IPS DF 4.7 (cell line): ENCODE measurements around the gene EFCAB8.

ENCODE experiments used
- DNase-seq: peaks from one replicate; pipeline ENCODE4 v3.0.0-alpha.2; 2013; ENCODE audit warnings: low spot score; ENCODE audit errors: extremely low read depth

The EFCAB8 gene

GRCh38 chr20:32984196-32984595 lies 125.5 kb downstream of the EFCAB8 start:
- no peak for DNase-seq

DNA sequence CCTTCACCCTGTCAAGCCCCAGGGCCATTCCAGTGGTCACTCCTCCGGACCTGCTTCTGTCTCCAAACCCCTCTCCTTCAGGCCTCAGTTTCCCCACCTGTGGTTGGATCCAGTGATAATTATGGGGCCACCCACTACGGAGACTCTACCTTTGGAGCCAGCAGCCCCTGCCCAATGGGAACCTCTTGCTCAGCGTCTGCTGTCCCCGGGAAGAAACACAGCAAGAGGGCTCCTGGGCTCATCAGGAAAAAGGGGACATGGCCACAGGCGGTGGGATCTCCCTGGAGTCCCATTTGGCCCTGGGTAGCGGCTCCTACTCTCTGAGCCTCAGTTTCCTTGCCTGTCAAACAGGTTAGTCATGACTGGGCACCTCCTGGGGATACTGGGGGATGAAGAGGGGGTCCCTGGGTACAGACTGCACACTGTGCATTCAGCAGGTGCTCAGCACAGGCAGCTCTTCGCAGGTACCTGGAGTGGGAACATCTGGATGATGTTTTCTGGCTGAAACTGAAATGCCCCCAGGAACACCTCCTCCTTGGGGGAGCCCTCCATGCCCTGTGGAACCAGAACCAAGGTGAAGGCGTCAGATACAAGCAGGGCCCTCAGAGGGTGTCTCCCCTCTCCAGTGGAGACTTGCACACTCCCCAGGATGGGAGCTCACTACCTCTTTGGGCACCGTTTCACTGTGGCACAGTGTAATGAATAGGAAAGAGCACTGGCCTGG lies 126.1 kb downstream of the EFCAB8 start:
- DNase-seq: no peak

DNA sequence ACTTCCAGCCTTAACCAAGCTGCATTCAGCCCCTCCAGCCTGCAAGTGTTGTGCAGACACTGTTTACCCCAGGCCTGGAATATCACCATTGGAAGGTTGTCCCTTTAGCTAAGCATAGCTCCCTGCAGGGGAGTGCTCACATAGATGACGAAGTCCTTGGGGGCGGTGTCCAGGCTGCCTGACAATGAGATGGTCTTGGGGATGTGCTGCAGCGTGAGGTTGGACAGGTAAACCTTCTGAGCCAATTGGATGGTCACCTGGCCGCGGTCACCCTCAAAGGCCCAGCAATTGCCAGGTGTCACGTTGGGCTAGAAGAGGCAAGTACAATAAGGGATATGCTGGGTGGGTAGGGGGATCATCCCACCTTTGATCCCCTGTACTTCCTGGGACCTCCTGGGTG lies 126.9 kb downstream of the EFCAB8 start:
- DNase-seq: no peak

DNA sequence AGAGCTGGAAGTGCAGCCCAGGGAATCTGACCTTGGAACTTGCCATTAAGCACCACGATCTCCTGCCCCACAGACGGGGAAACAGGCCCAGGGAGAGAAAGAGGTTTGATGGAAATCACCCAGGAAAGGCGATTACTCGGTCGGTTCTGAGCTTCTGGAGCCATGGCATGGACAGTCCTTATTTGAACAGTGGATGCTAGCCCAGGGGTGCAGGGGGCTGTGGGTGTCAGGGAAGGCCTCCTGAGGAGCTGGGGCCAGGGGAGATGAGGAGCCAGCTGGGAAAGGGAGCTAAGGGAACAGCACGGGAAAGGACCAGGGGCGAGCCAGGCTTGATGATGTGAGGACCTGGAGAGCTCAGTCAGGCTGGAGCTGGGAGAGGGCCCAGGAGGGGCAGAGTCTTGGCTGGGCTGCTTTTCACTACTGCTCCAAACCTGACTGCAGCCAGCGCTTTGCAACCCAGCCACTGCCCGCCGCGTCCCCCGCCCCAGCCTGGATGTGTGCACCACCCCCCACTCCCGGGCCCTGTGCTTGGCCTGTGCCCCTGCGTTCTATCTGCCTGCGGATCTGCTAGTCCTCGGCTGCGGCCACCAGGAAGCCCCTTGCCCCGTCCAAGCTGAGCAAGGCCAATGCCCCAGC lies 127.7 kb downstream of the EFCAB8 start:
- DNase-seq: no peak

- no peak for DNase-seq
These were observed 128.5 kb downstream of the EFCAB8 start for GRCh38 chr20:32987044-32987825.

DNA sequence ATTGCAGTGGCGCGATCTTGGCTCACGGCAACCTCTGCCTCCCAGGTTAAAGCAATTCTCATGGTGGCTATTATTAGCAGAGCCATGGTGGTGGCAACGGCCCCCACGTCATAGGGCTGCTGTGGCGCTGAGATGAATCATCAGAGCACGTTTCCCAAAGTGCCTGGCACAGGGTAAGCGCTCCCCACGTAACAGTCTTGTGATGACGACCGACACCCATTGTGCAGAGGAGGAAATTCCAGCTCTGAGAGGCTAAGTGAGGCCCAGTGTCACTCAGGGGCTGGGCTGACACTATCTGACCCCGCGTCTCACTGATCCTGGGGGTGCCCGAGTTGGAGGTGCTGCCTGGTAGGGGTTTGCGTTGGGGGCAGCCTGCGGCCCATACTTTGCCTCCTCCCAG lies 129.3 kb downstream of the EFCAB8 start:
- no peak for DNase-seq

- DNase-seq: no peak
These were observed 131.0 kb downstream of the EFCAB8 start for GRCh38 chr20:32989507-32990283.

GRCh38 chr20:32990426-32990825 lies 131.7 kb downstream of the EFCAB8 start:
- no peak for DNase-seq

DNA sequence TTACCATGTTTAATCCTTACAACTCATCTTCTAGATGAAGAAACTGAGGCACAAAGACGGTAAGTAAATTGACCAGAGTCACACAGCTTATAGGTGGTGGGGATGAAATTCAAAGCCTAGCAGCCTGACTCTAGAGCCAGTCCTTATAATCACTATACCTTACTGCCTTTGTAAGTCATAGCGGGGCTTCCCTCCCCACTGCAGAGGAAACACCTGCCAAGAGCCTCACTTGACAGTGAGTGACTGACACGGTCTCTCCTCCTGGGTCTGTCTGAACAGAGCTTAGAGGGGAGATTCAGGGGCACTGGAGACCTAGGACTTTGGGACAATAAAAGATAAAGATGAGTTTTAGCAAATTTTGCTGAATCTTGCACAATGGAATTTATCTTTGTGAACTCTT lies 132.7 kb downstream of the EFCAB8 start:
- no peak for DNase-seq

- DNase-seq: no peak
These were observed 133.3 kb downstream of the EFCAB8 start for GRCh38 chr20:32991792-32992641.

DNA sequence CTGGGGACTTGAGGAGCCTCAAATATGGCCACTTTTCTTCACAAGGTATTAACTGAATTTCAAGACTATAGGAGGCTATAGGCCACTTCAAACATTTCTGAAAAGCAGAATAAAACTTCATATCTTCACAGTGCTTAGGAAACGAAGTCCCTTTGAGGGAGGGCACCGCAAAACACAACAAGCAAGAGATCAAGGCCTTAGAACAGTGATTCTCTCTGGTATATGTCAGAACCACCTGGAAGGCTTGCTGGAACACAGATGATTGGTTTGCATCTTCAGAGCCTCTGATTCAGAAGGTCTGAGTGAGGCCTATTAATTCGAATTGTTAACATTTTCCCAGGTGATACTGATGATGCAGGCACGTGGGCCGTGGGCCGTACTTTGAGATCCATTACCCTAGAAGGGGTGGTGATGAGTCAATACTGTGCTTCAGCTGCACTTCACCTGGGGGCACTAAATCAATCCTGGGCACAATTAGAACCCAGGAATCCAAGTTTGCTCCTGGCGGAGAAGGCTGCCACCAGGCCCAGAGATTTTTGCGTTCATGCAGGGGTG lies 134.8 kb downstream of the EFCAB8 start:
- no peak for DNase-seq

DNA sequence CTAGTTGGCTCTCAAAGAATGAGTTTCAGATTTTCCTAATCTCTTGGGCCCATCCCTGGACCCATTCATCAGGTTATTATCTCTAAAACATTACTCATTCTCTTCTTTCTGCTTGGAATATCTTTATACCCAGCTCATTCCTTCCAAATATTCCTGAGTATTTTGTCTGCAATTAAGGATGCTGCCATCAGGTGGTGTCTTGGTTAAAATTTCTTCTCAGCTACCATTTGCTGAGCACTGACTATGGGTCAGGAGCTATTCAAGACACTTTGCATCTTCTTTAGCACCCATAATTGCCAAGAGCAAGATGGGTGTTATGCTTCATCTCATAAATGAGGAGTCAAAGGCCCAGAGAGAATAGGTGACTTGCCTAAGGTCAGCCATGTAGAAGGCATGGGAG lies 137.1 kb downstream of the EFCAB8 start:
- DNase-seq: no peak

DNA sequence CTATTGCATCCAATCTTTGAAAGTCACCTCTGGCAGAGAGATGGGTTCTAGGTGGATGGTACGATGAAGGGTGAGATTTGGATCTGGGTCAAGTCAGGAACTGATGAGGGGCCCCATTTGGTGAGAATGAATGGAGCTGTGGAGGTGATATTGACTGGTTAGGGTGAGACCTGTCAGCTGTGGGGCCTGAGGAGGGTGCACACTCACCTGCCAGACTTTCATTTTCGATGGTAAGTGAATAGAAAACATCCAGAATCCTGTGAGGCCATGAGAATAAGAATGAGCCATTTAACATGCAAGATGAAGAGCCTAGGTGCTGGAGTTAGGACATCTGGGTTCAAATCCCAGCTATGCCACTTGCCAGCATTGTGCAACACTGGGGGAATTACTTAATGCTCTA lies 138.7 kb downstream of the EFCAB8 start:
- DNase-seq: no peak

- DNase-seq: no peak
These were observed 141.0 kb downstream of the EFCAB8 start for GRCh38 chr20:32999603-33000250.

DNA sequence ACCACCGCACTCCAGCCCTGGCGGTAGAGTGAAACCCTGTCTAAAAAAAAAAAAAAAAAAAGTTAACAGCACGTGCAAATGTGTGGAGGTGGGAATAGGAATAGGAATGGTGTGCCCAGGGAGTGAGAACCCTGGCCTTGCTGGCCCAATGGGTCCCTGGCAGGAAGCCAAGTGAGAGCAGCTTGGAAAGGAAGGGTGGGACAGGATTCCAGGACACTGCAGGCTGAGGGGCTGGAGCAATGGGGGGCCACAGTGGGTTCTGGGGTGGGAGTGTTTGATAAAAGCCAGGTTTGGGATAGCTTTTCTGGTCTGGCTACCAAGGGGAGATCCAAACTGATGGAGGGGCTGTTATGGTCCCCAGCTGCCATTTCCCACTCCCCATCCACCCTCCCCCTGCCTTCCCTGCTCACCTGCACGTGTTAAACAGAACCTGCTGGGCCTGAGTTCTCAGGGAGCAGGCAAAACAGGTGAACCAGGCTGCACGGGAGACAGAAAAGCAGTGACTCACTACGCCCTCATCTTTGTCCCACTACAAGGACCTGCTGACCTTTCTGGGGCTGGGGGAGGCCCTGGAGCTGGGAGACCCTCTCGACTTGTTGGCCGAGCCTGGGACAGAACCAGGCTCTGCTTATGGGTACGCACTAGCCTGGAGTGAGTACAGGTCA lies 142.2 kb downstream of the EFCAB8 start:
- no peak for DNase-seq

DNA sequence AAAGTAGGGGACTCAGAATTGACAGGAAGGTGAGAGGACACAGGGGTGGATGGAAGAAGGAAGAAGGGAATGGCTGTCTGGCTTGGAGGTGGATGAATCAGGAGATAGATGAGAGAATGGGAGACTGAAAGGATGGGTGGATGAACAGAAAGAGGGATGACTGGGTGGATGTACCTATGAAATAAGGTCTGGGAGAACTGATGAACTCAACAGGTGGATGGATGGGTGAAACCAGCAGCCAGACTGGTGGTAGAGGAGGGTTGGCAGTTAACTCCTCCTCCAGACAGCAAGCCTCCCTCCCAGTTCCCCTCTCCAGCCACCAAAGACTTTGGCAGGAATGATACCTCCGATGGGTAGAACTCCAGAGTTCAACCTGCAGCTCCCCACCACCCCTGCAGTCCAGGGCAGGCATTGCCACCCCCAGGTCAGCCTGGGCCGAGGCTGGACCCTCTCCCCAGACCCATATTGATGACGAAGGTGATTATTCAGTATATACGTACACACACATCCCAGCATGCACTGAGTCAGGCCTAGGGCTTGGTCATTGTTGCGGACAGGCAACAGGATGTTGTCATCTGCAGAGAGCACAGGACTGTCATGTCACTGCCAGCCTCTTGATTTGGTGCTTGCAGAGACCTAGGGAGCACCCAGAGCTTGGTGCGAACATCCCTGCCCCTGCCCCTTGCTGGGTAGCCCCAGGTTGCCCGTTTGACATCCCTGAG lies 143.5 kb downstream of the EFCAB8 start:
- DNase-seq: no peak

DNA sequence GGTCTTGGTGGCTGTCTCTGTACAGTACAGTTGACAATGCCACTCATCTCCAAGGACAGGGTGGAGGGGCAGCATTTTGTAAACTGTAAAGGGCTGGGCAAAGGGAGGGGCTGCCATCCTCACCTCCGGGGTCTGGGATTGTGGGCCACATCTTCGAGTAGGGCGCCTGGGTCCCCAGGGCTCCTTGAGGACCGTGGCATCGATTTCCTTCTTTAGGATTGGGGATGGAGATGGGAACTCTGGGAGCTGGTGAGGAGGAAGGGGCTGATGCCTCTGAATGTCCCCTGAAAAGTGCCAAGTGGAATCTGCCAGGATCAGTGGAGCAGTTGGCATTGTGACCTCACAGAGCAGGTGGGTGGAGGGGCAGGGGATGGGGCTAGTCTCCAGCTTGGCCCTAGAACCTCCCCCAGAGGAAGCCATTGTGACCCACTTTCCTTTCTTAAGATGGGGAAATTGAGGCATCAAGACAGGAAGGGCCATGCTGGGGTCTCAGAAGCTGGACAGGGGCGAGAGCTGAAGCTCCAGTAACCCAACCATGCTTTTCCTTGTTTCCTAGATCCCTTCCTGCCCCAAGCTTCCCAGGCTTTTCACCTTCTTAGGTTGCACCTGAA lies 145.5 kb downstream of the EFCAB8 start, which contains the start of gene SUN5:
TSS of gene SUN5 (minus strand) at position 293 of the 611 bp plus-strand sequence. CDS start at position 200, 93 bp downstream.
- no peak for DNase-seq

GRCh38 chr20:33005132-33005566 lies 146.4 kb downstream of the EFCAB8 start:
- peak; percentile 25 for DNase-seq
